NCI-H774 (cell line): ENCODE results near the gene BLZF1.
"Not testable (repeated sequence)": the region's sequence is repeated elsewhere in the genome, so short reads cannot be mapped to it uniquely, and the experiment has no call there.

Experiments
- DNase-seq: peaks from one replicate; lab custom pipeline; 2025; lab: John Stamatoyannopoulos, UW

The BLZF1 gene

DNA sequence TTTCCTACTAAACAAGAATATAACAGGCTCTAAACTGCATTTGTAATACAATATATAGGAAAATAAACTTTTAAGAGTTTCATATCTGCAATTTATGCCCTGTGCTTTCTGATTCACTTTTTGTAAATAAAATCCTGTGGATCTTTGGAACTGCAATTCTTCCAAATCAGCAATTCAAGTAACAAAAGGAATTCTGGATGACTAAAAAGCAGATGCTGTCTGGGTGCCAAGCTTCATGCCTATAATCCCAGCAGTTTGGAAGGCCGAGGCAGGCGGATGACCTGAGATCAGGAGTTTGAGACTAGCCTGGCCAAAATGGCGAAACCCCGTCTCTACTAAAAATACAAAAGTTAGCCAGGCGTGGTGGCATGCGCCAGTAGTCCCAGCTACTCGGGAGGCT is 6.7 kb upstream of the BLZF1 start:
- DNase-seq: no peak

DNA sequence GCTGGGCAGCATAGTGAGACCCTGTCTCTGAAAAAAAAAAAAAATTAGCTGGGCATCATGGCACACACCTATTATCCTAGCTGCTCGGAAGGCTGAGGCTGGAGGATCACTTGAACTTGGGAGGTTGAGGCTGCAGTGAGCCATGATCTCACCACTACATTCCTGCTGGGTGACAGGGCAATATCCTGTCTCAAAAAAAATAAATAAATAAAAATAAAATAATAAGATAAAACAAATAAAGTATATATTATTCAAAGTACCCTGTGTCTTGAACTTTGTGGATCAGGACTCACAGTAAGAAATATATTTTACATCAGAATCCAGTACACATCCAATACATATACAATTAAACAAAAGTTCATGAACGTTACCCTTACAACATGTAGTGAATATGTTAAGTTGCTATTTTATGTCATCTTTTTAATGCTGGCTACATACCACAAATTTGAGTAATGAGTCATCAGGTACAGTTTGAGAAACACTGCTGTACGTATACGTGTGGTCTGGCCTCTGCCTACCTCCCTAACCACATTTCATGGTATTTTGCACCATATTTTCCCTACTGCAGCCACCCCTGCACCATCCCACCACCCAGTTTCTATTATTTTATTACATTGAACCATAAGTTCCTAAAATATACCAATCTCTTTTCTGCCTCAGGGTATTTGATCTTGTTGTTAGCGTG is 4.8 kb upstream of the BLZF1 start:
- DNase-seq: no peak

DNA sequence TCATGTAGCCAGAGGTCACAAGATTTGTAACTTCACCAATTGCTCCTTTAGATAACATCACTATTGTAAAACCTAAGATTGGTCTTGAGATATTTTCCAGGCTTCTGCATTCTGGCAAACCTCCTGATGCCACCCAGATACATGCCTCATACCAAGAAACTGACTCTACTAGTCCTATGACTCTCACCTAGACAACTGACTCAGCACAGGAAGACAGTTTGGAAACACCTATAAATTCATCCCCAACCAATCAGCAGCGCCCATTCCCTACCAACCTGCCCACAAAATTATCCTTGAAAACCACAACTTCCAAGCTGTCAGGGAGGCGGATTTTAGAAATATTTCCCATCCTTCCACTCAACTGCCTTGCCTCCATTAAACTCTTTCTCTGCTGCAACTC is 3.0 kb upstream of the BLZF1 start:
- DNase-seq: no peak

DNA sequence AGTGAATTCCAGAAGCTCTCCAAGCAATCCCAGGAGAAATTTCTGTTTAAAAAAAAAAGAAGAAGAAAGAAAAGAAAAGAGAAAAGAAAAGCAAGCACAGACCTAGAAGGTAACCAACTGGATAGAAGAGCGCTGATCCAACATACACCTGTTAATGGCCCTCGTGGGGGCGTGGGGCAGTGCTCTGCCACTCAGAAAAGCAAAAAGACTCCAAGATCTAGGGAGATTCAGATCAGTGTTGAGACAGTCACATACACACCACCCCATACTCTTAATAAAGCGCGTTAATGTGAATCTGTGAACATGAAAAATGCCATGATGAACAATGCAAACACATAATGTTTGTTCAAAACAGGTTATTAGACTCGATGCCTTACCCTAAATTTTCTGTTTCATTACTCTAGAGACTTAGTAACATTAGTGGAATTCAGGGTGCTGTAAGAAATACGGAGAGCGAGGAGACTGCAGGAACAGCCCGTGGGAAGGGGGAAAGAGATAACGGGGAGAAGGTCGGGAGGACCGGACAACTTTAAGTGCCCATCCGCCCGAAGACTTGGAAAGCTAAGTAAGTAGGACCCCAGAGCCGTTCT is 804 bp upstream of the BLZF1 start:
- no peak for DNase-seq

DNA sequence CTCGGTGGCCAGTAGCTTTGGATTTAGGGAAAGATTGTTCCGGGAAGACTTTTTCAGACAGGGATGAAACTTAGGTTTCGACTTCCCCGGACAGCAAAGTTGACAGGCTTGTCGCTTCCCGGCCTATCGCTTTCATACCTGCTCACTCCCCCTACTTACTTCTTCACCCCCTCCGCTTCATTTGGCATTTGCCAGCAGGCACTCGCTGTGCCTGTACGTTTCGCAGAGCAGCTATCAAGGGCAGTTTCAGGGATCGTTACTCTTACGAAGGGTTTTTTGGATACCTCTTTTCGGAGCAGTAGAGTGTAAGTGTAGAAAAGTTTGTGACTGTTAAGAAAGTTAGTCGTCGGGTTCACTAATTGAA is 393 bp downstream of the BLZF1 start:
- DNase-seq: no peak

DNA sequence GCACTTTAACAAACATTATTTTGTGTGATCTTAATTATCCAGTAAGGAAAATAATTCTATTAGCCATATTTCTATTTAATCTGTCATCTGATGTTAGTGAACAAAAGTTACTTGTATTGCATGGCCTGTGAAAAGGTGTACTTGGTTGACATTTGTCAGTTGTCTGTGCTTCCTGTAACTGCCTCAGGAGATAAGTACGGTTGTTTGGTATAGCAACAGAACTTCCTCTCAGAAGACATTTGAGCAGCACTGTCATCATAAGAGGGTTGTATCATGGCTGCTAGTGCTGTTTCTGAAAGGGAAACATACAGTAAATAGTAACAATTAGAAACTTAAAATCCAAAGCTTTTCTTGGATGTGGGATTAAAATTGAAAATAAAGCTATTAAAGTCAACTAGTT is 3.4 kb downstream of the BLZF1 start:
- no peak for DNase-seq

DNA sequence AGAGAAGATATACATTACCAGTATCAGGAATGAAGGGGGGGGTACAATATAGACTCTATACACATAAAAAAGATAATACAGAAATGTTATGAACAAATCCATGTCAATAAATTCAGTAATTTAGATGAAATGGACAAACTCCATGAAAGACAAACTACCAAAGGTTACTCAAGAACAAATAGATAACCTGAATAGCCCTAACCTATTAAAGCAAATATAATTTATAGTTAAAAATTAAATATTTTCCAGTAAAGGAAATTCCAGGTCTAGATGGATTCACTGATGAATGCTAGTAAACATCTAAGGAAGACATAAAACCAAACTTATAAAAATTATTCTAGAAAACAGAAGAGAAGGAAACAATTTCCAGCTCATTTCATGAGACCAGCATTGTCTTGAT is 13.2 kb downstream of the BLZF1 start:
- DNase-seq: no peak

DNA sequence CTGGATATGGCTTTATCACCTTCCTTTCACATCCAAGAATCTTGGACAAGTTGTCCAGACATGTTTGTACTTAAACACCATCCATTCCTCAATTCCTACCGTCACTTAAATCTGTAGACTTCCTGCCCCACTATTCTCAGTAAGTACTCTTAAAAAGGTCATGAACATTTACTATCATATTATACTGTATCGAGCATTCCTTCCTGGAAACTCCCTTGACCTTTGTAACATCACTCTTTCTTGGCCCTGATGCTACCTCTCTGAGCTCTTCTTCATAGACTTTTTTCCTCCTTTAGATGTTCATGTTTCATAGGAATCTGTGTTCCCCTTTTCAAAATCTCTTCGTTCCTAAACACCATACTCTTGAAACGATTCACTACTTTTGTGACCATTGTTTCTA is 15.5 kb downstream of the BLZF1 start:
- DNase-seq: no peak

DNA sequence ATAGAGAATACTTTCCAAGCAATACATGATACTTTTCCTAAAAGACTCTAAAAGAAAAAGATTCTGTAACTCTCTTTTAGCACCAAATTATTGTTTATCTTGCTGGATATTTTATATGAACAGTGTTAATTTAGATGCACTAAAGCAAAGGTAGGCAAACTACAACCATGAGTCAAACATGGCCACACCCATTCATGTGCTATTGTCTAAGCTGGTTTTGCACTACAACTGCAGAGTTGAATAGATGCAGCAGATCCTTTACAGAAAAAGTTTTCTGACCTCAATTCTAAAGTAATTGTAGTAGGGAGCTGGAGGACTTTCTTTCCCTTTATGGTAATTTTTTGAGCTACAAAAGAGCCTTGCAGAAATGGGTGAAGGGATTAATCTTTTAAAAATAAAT is 19.4 kb downstream of the BLZF1 start:
- no peak for DNase-seq

DNA sequence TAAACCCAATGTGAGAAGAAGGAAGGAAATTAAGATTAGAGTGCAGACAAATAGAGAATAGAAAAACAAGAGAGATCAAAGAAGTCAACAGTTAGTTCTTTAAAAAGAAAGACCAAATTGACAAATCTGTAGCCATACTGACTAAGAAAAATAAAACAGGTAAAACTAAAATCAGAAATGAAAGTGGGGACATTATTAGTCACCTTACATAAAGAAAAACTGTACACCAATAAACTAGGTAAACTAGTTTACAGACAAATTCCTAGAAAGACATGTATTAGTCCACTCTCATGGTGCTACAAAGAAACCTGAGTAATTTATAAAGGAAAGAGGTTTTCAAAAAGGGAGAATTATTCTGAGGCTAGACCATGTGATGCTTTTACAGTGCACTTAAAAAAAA is 22.3 kb downstream of the BLZF1 start:
- DNase-seq: no peak

DNA sequence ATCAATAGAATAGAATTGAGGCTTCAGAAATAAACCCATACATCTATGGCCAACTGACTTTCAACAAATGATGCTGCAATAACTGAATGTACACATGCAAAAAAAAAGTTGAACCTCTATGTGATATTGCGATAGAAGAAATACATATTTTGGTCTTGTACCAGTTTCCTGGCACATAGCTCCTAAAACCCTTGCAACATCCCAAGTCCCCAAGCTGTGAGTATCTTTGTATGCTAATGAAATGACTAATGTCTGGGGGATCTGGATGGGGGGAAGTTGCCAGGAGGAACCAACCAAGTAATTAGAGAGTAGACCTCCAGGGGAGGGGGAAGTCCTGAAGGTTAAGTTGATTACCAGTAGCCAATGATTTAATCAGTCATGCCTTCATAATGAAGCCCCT is 24.4 kb downstream of the BLZF1 start:
- no peak for DNase-seq

DNA sequence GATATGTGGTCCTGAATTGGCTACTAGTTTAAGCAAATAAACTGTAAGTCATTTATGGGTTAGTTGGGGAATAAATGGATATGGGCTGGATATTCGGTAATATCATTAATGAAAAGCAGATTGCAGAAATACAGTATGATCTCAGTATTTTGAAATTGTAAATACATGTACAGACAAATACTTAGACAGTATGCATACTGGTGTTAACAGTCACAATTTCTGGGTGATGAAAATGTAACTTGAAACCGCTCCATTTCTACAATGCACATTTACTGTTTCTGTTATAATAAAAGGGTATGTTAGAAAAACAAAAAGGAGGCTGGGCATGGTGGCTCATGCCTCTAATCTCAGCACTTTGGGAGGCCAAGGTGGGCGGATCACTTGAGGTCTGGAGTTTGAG is 28.0 kb downstream of the BLZF1 start:
- no peak for DNase-seq

DNA sequence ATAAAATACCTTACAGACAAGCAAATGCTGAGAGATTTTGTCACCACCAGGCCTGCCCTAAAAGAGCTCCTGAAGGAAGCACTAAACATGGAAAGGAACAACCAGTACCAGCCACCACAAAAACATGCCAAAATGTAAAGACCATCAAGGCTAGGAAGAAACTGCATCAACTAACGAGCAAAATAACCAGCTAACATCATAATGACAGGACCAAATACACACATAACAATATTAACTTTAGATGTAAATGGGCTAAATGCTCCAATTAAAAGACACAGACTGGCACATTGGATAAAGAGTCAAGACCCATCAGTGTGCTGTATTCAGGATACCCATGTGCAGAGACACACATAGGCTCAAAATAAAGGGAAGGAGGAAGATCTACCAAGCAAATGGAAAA is 34.6 kb downstream of the BLZF1 start:
- DNase-seq: not testable (repeated sequence)

DNA sequence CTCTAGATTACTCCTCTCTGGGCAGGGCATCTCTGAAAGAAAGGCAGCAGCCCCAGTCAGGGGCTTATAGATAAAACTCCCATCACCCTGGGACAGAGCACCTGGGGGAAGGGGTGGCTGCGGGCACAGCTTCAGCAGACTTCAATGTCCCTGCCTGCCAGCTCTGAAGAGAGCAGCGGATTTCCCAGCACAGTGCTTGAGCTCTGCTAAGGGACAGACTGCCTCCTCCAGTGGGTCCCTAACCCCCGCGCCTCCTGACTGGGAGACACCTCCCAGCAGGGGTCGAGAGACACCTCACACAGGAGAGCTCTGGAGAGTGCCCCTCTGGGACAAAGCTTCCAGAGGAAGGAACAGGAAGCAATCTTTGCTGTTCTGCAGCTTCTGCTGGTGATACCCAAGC is 40.3 kb downstream of the BLZF1 start:
- not testable (repeated sequence) for DNase-seq

DNA sequence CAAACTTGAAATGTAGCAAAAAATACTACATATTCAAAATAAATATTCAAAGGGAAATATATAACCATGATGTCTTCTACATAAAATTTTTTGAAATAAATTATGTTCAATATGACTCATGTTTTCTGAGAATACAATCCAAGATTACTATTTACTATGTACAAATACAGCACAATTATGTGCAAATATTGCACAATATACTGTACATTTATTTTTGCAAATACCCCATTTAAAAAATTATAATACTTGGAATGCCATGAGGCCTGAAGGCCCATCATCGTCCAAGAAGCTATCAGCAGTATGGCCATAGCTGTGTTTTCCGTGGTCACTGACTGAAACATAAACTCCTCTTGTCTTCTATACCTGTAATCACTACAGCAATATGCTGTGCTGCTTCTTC is 47.0 kb downstream of the BLZF1 start:
- no peak for DNase-seq

DNA sequence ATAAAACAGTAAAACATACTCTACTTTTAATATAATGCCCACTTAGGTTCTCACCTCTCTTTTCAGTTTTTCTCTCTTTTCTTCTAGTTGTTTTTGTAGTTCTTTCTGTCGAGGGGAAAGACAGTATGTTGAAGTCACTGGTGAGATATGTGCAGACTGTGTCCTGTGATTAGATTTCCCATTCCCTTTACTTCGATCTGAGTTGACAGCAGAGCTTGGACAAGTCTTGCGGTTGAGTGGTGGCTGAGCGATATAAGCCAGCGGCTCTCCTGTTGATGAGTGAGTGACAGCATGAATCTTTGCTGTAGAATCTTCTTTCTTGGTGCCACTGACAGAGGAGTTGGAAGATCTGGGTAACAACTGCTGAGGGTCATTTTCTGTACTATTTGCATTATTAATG is 53.3 kb downstream of the BLZF1 start:
- DNase-seq: no peak

DNA sequence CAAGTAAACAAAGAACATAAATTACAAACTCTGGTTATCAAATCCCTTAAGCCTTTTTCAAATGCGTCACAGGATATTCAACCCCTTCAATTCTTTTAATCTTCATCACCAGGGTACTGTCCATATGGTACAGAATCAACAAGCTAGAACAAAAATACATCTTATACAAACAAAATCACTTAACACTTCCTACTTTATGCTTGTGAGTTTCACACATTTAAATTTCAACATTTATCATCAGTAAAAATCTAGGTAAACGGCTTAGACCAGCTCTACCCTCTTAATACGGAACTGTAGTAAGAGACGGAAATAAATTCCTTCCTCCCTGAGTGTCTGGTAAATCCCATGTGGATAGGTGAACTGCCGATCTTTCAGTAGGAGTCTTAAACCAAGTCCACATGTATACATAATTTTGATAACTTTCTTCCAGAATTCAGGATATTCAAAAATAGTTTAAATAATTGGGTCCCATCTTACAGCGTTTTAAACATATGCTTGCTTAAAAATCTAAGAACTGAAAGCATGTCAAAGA is 58.2 kb downstream of the BLZF1 start:
- DNase-seq: no peak

DNA sequence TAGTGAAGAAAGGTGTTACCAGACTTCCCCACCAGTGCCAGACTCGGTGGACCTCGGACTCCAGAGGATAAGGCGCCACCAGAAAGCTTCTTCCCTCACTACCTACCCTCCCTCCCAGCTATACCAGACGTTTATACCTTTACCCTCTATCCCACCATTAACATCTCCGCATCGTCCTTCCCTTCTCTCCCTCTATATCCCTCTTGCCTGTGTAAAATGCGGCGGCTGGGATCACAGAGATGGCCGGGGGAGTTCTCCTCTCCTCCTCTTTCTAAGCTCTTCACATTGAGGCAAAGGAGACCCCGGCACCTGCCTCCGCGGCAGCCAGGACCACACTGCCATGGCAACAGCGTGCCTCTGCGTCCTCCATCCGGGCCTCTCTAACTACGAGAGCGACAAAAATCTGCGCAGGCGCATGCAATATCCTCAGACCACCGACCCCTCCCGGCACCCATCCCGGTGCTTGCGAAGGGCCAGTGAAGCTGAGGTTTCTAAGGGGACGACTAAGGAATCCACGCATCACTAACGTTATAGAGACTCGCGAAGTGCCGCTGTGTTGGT is 59.2 kb downstream of the BLZF1 start, which contains the start of gene CCDC181:
TSS of gene CCDC181 (minus strand) at position 394 of the 561 bp plus-strand sequence. CDS start 2,547 bp downstream, outside the sequence.
- peak; percentile 68 for DNase-seq
